NK-92 treated with Interleukin-12 subunit alpha and Interleukin-12 subunit beta, amount 100 ng/mL, for 24 hours (cell line): Measurements from ENCODE around the gene GK2.

Experiments
- DNase-seq: peaks from one replicate; lab custom pipeline; 2025; lab: John Stamatoyannopoulos, UW

The GK2 gene

GRCh38 chr4:79385641-79386040 lies 22.4 kb downstream of the GK2 start:
- no peak for DNase-seq

- no peak for DNase-seq
These were observed 26.9 kb downstream of the GK2 start for GRCh38 chr4:79381161-79381560.

- DNase-seq, result no peak
These were observed 38.0 kb downstream of the GK2 start for GRCh38 chr4:79370026-79370425.

GRCh38 chr4:79367096-79367495 lies 40.9 kb downstream of the GK2 start:
- DNase-seq, result no peak

- DNase-seq, result no peak
These were observed 41.6 kb downstream of the GK2 start for GRCh38 chr4:79366422-79366821.

GRCh38 chr4:79364061-79364460 lies 44.0 kb downstream of the GK2 start:
- DNase-seq, result no peak

- DNase-seq, result no peak
These were observed 45.4 kb downstream of the GK2 start for GRCh38 chr4:79362626-79363025.

- no peak for DNase-seq
These were observed 48.0 kb downstream of the GK2 start for GRCh38 chr4:79360006-79360405.

GRCh38 chr4:79358438-79358837 lies 49.6 kb downstream of the GK2 start:
- DNase-seq, result no peak

- no peak for DNase-seq
These were observed 50.7 kb downstream of the GK2 start for GRCh38 chr4:79357365-79357764.
